Epithelial cell of proximal tubule (primary cell): ENCODE data around the gene PIGL. TPM values are rescaled to one million over a fixed set of nuclear protein-coding genes. Genes with fewer than 3 reads are reported as not detected.
"Not testable (repeated sequence)": the region's sequence is repeated elsewhere in the genome, so short reads cannot be mapped to it uniquely, and the experiment has no call there.

Source experiments
- DNase-seq: peaks from one replicate; pipeline ENCODE4 v3.0.0-alpha.2; 2011; ENCODE audit warnings: low read depth
- H3K4me3 ChIP-seq: 2 replicates; pipeline ENCODE4 v1.5.1; 2011; ENCODE audit warnings: low read depth, mild to moderate bottlenecking, low read length
- CTCF ChIP-seq: conservative IDR thresholded peaks from 2 replicates; pipeline ENCODE4 v1.5.1; 2012; ENCODE audit warnings: low read depth, mild to moderate bottlenecking, low read length
- total RNA-seq: library from RNA; depleted of rRNA; stranded (reverse); fragments of >200 nt; gene quantifications from 2 replicates; pipeline ENCODE4 v1.2.3, GENCODE V29; 2015

PIGL gene
- total RNA-seq, 1 donor from 2014 or later, result 24.4 TPM

- DNase-seq, result no peak
- H3K4me3 ChIP-seq, result no peak overlapping the region
- no peak for TF ChIP-seq CTCF
Observed at GRCh38 chr17:16286947-16287562, 70.0 kb downstream of the PIGL start.

GRCh38 chr17:16287563-16288027 lies 70.6 kb downstream of the PIGL start:
- no peak for DNase-seq
- TF ChIP-seq CTCF, result no peak
- H3K4me3 ChIP-seq, result no peak overlapping the region

GRCh38 chr17:16288860-16289571 lies 72.0 kb downstream of the PIGL start:
- no peak overlapping the region for H3K4me3 ChIP-seq
- no peak for DNase-seq
- TF ChIP-seq CTCF, result no peak

- H3K4me3 ChIP-seq, result no peak overlapping the region
- no peak for TF ChIP-seq CTCF
- DNase-seq, result no peak
Observed at GRCh38 chr17:16293931-16294330, 76.9 kb downstream of the PIGL start.

- DNase-seq, result no peak
- TF ChIP-seq CTCF, result no peak
- no peak overlapping the region for H3K4me3 ChIP-seq
Observed at GRCh38 chr17:16294560-16294959, 77.5 kb downstream of the PIGL start.

GRCh38 chr17:16296072-16296471 lies 79.1 kb downstream of the PIGL start:
- DNase-seq, H3K4me3 ChIP-seq: not testable (repeated sequence)

- no peak overlapping the region for H3K4me3 ChIP-seq
- no peak for TF ChIP-seq CTCF
- DNase-seq, result no peak
Observed at GRCh38 chr17:16297367-16298139, 80.5 kb downstream of the PIGL start.
